C4-2B (cell line): ENCODE results near the gene SIK1.
"Not testable (repeated sequence)": the region's sequence is repeated elsewhere in the genome, so short reads cannot be mapped to it uniquely, and the experiment has no call there.

Experiments
- CTCF ChIP-seq: fragments of 450-650 bp; conservative IDR thresholded peaks from 2 replicates; pipeline ENCODE4 v1.5.1; 2017; ENCODE audit warnings: mild to moderate bottlenecking
- ZFX ChIP-seq: fragments of 450-650 bp; IDR thresholded peaks from 2 replicates; pipeline ENCODE4 v1.6.1; 2017

- not testable (repeated sequence) for TF ChIP-seq CTCF, ZFX
Measured at GRCh38 chr21:43401125-43401524, 25.8 kb downstream of the SIK1 start.
